ENCODE data around the gene RNU1-4.
"Not testable (repeated sequence)": the region's sequence is repeated elsewhere in the genome, so short reads cannot be mapped to it uniquely, and the experiment has no call there.

Gene RNU1-4

GRCh38 chr1:16774773-16775172, 34.5 kb downstream of the RNU1-4 start:
- DNase-seq (ENCODE audit: insufficient read length), result not testable (repeated sequence)

GRCh38 chr1:16775290-16775689, 35.0 kb downstream of the RNU1-4 start:
- FAIRE-seq, result not testable (repeated sequence)

More at GRCh38 chr1:16774773-16775172, 34.5 kb downstream of the RNU1-4 start:
- not testable (repeated sequence) for FAIRE-seq

GRCh38 chr1:16776248-16776647, 35.9 kb downstream of the RNU1-4 start:
- not testable (repeated sequence) for FAIRE-seq; DNase-seq (ENCODE audit: insufficient read length)

More at GRCh38 chr1:16775290-16775689, 35.0 kb downstream of the RNU1-4 start:
- not testable (repeated sequence) for DNase-seq (ENCODE audit: insufficient read length)

GRCh38 chr1:16776835-16777234, 36.5 kb downstream of the RNU1-4 start:
- DNase-seq (ENCODE audit: insufficient read length); FAIRE-seq: not testable (repeated sequence)

GRCh38 chr1:16777821-16778220, 37.5 kb downstream of the RNU1-4 start:
- FAIRE-seq; DNase-seq (ENCODE audit: insufficient read length): not testable (repeated sequence)

- not testable (repeated sequence) for FAIRE-seq; DNase-seq (ENCODE audit: insufficient read length)
Observed at GRCh38 chr1:16779525-16779924, 39.2 kb downstream of the RNU1-4 start.

GRCh38 chr1:16781033-16781432, 40.7 kb downstream of the RNU1-4 start:
- FAIRE-seq; DNase-seq (ENCODE audit: insufficient read length): not testable (repeated sequence)

- not testable (repeated sequence) for FAIRE-seq; DNase-seq (ENCODE audit: insufficient read length)
Observed at GRCh38 chr1:16781625-16782024, 41.3 kb downstream of the RNU1-4 start.

- FAIRE-seq; DNase-seq (ENCODE audit: insufficient read length): not testable (repeated sequence)
Observed at GRCh38 chr1:16784955-16785354, 44.6 kb downstream of the RNU1-4 start.

GRCh38 chr1:16786362-16786761, 46.0 kb downstream of the RNU1-4 start:
- FAIRE-seq; DNase-seq (ENCODE audit: insufficient read length): not testable (repeated sequence)

GRCh38 chr1:16787175-16787574, 46.9 kb downstream of the RNU1-4 start:
- not testable (repeated sequence) for DNase-seq (ENCODE audit: insufficient read length); FAIRE-seq

- FAIRE-seq, result not testable (repeated sequence)
Observed at GRCh38 chr1:16787711-16788110, 47.4 kb downstream of the RNU1-4 start.

More at GRCh38 chr1:16787711-16788110, 47.4 kb downstream of the RNU1-4 start:
- not testable (repeated sequence) for DNase-seq (ENCODE audit: insufficient read length)
